GM19463 (cell line): ENCODE measurements around the gene PUM1.
"Not testable (repeated sequence)": the region's sequence is repeated elsewhere in the genome, so short reads cannot be mapped to it uniquely, and the experiment has no call there.

ENCODE experiments used
- ATAC-seq: cut with Tn5 transposase; IDR thresholded peaks from one replicate; pipeline ENCODE4 v1.9.1; 2021; ENCODE audit warnings: mild to moderate bottlenecking, moderate library complexity; ENCODE audit not compliant: unreplicated experiment

Gene PUM1

DNA sequence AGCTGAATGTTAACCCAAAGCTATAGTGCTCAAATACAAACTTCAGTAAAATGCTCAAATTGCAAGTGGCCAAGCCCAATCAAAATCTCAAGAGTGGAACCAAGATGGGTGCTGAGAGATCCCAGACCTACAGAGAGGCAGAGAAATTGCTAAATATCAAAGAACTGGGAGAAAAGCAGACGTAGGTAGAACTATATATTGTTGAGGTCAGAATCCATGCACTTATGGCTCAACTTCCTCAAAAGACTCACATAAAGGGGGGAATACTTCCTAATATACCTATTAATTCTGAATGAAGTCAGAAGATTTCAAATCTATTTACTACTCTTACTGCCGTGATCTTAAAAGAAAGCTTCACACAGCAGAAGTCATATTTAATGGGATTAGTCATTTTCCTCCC lies 65.2 kb downstream of the PUM1 start:
- no peak for ATAC-seq

DNA sequence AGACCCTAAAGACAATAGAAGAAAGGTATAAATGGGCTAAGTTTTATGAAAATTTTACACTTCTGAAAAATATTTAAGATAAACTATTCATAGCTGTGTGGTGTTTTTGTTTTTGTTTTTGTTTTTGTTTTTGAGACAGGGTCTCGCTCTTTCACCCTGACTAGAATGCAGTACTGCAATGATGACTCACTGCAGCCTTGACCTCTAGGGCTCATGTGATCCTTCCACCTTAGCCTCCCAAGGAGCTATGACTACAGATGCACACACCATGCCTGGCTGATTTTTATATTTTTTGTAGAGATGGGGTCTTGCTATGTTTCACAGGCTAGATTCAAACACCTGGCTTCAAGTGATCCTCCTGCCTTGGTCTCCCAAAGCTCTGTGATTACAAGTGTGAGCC lies 66.6 kb downstream of the PUM1 start:
- no peak for ATAC-seq

DNA sequence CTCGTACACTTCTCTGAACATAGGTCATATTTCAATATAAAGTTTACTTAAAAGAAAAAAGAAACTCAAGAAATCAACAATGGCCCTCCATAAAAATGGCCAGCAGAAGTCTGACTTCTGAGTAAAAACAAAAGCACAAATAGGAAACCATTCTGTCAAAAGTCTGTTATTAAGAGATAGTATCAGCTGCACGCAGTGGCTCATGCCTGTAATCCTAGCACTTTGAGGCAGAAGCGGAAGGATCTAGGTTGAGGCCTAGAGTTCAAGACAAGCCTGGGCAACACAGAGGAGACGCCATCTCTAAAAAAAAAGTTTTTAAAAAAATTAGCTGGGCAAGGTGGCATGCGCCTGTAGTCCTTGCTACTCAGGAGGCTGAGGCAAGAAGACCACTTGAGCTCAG lies 67.3 kb downstream of the PUM1 start:
- no peak for ATAC-seq

DNA sequence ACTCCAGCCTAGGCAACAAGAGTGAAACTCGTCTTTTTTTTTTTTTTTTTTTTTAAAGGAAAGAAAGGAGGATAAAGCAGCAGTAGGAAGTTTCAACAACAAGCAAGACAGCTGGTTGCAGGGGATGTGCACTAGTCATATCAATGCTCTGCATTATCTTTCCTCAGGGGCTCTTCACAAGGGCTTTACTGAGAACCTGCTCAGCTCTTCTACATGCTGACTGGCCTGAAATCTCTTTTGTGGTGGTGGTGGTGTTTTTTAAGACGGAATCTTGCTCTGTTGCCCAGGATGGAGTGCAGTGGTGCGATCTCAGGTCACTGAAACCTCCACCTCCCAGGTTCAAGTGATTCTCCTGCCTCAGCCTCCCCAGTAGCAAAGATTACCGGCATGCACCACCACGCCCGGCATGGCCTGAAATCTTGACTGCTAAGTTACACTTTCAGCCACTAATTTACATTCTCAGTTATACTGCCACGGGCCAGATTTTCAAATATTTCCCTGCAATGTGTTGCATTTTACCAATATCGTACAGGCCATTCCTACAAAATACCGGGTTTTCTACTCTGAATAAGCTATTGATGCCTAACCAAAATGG lies 68.0 kb downstream of the PUM1 start:
- no peak for ATAC-seq

DNA sequence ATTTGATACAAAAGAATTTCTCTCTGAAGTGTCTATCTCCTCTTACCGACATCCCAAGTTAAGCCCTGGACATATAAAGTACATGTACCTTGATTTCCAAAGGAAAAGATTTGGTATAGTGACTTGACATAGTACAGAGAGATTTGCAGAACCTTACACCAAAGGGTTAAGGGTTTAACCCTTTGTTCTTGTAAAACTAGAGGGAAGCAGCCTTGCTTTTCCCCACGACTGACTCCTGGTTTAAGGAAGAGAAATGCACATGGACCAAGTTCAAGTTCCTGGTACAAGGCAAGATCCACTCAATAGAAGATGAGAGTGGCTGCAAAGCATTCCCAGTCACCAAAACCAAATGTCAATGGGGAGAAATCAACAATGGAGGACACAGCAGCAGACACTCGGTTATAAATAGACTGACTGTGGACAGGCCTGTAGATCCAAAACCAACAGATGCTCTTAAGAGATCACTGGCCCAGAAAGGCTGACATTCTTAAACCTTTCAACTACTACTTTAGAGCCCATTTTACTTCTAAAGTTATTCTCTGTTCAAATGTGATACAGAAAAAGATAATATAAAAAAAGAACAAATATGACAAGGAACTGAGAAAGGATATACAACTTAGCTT lies 69.4 kb downstream of the PUM1 start:
- ATAC-seq: no peak

DNA sequence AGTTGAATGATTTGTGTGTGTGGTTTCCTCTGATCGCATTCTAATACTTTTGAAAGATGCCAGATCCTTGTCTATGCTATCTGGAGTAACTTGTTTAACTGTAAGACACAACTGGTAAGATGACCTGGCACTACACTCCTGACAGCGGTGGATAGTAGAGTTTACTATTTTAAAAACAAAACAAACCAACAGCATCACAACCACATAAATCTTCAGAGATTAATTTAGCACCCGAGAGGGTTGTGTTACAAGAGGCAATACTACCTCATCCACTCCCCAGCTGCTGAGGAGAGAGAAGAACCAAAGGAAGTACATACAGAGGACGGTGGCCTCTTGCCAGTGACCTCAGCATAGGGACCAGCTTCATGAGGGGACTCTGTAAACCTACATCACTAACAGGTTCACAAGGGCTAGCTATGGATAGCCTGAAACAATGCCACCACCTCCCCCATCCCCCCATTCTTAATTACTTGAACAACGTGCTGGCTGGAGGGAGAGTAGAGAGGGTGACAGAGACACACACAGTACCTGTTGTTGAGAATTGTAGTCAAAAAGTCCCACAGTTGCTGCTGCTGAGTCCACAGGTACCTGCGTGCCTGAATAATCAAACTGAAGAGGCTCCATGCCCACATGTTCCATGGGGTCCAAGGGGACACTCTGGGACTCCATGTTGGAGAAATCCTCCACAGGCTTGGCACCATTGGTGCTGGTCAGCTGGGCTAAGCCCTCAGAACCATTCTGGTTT lies 73.5 kb downstream of the PUM1 start:
- no peak for ATAC-seq

DNA sequence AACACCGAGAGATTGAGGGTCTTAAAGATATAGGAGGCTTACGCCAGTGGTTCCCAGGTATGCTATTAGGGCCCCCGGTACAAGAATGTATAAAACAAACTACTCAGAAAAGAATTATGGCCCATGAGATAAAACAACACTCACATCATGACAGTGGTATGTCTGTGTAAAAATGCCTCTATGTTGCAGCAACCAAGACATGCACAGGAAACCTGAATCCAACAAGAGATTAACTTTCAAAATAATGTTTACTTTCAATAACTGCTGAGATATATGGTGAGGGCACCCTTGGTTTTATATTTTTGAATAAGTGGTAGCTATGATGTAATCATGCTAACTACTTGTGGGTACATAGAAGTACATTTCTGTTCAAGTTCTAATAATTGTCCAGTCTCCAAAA lies 74.9 kb downstream of the PUM1 start:
- no peak for ATAC-seq

DNA sequence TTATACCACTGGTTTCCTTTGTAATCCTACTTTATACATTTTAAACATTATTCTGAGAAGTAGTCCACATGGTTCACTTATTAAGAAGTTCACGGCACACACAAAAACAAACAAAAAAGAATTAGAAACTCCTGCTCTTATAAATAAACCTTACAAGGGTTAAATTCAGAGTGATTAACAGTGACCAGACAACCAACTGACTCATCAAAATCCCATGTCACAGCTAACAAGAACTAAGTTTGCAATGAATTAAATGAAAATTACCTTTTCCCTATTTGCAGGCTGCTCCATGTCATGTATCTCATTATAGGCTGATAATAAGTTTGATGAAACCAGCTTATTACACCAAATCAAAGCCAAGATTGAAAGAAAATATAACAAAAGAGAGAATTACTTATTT lies 77.5 kb downstream of the PUM1 start:
- ATAC-seq: no peak

DNA sequence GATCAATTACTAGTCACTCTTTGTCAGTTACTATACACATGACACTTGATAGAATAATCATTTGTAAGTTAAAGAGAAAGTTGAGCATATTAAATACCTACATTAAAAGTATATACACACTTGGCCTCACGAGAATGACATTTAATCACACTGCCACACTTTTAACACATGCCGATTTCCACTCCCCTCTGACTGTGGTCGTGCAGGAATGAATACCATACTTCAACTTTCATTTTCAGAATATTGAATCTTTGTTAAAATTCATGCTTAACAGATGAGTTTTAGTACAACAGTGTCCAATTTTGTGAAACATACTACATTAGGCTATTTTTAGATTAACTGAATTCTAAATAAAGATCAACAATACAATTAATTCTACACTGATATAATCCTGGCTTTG lies 78.8 kb downstream of the PUM1 start:
- ATAC-seq: no peak

DNA sequence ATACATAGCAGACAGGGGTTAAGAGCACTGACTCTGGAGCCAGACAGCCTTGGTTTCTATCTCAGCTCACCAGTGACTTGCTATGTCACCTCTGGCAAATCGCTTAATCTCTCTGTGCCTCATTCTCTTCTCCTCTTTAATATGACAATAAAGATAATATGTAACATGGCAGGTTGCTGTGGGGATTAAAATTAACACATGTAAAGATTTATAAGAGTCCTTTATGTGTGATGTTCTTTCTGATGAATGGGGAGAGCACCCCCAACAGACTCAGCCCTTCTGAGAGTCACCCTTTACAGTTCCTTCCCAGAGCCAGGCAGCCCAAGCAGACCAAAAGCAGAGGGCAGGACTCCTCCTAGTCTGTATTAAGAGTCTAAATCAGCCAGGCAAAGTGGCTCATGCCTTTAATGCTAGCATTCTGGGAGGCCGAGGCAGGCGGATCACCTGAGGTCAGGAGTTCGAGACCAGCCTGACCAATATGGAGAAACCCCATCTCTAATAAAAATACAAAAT lies 80.5 kb downstream of the PUM1 start:
- ATAC-seq: no peak

DNA sequence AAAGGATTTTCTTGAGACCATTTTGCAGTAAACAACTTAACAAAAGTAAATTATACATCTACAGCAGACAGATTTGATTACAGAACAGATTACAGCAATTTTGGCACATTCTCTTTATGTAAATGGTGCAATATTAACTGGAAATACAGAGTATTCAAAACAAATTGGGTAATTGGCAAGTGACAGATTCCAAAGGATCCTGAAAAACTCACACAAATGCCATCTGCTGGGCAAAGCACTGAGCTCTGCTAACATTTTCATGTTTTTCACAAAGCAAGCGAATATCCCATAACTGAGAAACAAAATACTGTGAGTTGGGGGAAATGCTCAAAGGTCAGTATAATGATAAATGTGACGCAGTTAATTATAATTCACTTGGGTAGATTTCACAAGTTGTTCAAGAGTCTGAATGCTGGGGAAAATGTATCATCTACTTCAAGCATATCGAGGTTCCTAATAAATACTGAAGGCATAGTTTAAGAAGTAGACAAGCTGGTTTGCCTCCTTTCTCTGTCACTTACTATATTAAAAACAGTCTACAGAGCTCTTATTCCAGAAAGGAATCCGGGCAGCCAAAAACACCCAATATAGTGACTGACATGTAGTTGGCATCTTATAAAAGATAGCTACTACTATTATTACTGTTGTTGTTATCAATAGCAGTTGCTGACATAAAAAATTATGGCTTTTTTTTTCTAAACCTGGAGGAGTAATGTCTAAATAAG lies 81.2 kb downstream of the PUM1 start:
- no peak for ATAC-seq

DNA sequence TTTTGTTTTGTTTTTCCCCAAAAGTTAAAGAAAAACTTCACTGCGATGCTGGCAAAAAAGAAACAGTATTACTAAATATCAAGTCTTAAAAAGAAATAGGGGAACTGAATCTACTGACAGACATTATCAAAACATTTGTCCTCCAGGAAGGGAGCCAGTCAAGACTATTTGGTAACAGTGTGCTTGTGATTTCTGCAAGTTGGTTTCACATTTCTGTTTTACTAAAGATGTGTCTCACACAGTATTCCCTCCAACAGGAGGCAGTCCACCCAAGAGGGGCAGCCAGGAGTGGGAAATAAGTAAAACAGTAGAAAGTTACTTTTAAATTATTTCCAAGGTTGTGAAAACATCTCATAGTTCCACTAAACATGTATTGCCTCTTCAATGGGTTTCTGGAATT lies 82.6 kb downstream of the PUM1 start:
- ATAC-seq: no peak

DNA sequence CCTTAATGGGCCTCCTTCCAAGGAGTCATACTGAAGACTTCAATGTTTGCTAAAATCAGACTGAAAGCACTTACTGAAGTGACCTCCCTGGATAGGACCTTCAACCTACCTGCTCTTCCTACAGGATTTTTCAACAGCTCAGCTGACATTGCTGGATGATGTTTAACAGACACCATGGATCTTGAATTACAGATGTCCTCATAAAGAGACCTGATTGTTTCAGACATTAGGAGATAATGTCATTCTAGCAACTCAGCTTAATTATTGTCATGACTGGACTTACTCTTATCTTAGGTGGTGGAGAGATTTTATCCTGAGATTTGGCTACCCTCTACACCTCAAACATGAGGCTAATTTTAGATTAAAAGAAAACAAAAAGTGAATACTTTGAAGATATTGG lies 83.1 kb downstream of the PUM1 start:
- ATAC-seq: no peak

DNA sequence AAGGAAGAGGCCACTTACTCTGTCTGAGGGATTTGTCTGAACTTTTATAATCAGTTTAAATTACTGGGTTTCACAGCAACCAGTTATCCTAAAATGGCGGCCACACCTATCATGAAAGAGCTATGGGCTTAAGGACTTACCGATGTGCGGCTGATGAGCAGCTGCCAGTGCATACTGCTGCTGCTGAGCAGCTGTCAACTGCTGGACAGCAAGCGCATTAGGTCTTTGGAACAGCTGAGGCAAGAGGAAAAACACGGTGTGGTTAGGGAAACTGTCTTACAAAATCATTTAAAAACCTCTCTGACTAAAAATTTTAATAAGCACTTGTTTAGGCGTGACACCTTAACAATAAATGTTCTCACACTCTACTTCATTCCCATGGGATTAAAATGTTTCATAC lies 84.3 kb downstream of the PUM1 start:
- no peak for ATAC-seq

DNA sequence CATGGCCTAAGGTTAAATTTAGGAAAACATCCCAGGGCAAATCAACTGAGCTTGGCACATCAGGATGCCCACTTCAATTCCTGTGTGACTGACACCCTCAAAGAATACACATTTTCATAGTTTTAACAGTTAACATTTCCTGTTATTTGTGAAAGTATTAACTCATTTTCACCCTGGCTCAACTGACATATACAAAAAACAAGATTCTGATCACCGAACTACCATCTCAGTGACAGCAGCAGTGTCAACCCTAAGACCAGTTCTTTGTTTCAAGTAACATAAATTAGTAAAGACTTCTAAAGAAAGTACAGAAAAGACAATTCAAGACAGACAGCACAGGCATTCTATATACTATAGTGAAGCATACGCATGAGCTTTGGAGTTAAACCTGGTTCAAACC lies 88.0 kb downstream of the PUM1 start:
- ATAC-seq: no peak

DNA sequence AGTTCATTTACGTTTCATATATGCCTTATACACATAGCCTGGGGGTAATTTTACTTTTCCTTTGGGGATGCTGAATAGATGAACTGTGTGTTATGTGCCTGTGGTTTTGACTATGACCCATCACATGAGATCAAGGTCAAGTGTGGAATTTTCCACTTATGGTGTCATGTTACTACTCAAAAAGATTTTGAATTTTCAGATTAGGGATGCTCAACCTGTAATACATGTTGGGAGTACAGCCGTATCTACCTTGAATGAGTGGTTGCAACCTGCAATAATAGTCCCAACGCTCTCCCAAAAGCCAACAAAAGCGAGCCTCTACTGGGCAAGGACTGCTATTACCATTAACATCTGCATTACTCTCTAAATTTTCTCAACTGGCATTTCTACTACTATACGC lies 88.4 kb downstream of the PUM1 start:
- ATAC-seq: no peak

DNA sequence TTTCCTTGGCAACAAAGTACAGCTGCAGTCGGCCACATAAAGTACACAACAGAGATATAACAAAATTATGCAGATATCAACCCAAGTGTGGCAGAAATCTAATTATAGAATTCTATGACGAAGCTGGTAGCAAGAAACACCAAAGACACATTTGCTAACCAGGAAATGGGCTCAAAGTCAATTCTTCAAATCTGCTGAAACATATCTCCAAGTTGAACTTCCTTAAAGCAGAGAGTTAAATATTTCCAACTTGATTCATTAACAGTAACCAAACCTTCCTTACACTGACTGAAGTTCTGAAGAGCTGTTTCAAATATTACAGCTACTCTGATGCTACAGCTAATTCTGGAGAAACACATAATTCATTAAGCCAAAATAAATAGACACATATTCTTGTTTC lies 89.4 kb downstream of the PUM1 start:
- no peak for ATAC-seq

DNA sequence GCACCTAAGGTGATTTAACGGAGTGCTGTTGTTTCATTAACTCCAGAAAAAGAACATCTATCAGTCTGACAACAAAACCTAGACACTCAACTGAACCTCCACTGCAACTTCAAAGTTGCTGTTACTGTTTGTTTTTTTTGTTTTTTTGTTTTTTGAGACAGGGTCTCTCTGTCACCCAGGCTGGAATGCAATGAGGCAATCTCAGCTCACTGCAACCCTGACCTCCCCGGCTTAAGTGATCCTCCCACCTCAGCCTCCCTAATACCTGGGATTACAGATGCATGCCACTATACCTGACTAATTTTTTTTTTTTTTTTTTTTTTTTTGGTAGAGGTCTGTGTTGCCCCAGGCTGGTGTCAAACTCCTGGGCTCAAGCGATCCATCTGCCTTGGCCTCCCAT lies 90.3 kb downstream of the PUM1 start:
- no peak for ATAC-seq

DNA sequence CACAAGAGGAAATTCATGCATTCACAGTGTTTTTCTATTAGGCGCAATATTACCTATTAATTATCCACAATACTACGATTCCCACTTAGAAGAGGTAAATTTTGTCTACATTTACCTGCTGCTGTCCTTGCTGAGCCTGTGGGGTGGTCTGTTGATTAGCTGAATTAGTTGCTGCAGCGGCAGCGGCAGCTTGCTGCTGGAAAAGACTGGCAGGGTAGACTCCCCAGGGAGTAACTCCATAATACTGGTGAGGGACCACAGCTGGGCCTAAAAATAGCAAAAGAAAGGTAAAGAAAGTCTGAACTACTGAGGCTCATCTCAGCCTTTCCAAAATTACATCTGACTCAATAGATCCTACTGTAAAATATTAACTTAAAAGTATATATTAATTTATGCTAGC lies 91.0 kb downstream of the PUM1 start:
- ATAC-seq: no peak

DNA sequence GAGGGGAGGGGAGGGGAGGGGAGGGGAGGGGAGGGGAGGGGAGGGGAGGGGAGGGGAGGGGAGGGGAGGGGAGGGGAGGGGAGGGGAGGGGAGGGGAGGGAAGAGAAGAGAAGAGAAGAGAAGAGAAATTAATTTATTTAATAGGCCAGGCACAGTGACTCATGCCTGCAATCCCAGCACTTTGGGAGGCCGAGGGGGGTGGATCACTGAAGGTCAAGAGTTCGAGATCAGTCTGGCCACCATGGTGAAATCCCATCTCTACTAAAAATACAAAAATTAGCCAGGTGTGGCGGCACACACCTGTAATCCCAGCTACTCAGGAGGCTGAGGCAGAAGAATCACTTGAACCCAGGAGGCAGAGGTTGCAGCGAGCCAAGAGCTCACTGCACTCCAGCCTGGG lies 93.2 kb downstream of the PUM1 start:
- not testable (repeated sequence) for ATAC-seq

DNA sequence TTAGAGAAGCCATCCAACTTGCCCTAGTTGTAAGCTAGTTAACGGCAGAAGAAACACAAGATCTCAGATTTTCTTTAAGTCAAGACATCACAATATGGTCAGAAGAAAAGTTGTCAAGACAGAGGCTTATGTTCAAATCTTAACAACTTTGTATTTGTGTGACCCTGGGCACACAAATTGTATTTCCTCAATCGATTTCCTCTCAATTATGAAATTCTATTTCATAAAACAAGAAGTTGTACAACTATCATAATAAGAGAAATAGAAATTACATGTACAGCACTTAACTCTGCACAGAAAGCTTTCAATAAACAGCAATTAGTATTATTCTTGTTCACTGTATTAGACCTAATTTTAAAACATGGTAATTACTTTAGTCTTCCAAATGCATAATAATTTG lies 94.0 kb downstream of the PUM1 start:
- ATAC-seq: no peak

DNA sequence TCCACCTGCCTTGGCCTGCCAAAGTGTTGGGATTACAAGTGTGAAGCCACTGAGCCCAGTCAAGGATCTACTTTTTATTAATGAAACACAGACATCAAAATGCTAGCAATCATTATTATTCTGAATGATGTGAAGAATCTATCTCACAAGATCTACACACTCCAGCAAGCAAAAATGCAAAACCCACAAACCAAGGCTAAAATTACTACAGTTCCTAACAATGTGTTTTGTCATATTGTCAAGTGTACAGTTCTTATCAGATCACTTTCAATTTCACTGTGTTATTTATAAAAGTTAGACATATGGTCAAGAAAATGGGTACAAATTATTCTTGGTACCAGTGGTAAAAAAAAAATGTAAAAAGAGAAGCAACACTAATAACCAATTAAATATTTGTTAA lies 95.6 kb downstream of the PUM1 start:
- no peak for ATAC-seq
